CD4-positive, alpha-beta T cell (primary cell): ENCODE measurements around the gene IRF9. TPM values are rescaled to one million over a fixed set of nuclear protein-coding genes. Genes with fewer than 3 reads are reported as not detected.

ENCODE experiments used
- ATAC-seq: fragments of 200-7000 bp; cut with Tn5 transposase; one replicate; pipeline ENCODE4 v1.10.0; 2022; ENCODE audit warnings: mild to moderate bottlenecking; ENCODE audit not compliant: poor library complexity
- CTCF ChIA-PET: fragments of 350-600 bp; sonication (Branson Sonifier 250); formaldehyde crosslinking; loops from one replicate; lab custom pipeline; 2021; ENCODE audit warnings: antibody characterized with exemption, inconsistent platforms; lab: Charles Lee
- POLR2A ChIA-PET: fragments of 350-600 bp; sonication (Branson Sonifier 250); formaldehyde crosslinking; loops from one replicate; lab custom pipeline; 2021; ENCODE audit warnings: antibody characterized with exemption, inconsistent platforms; lab: Charles Lee
- DNase-seq, 14 experiments: peaks; one replicate each; pipeline ENCODE4 v3.0.0-alpha.2; 2013 to 2020; ENCODE audit warnings: mixed read lengths in 2 of 14
- H3K27ac ChIP-seq, 2 donors: one replicate each; pipeline versions ENCODE4 v1.5.1 to v1.7.0; 2013; ENCODE audit warnings: low read length in 2 of 2, low read depth in 1 of 2, mild to moderate bottlenecking in 1 of 2
- H3K27me3 ChIP-seq, 2 experiments: 1 replicate in 1 of 2; 2 replicates in 1 of 2; pipeline versions ENCODE4 v1.6.1 to v1.7.0; 2013; ENCODE audit warnings: low read length in 2 of 2, control low read depth in 1 of 2, mild to moderate bottlenecking in 1 of 2, moderate library complexity in 1 of 2; ENCODE audit not compliant: insufficient read depth in 2 of 2, control insufficient read depth in 1 of 2
- H3K36me3 ChIP-seq: one replicate; pipeline ENCODE4 v1.6.1; 2013; ENCODE audit warnings: low read length, control low read depth; ENCODE audit not compliant: insufficient read depth
- H3K4me1 ChIP-seq: one replicate; pipeline ENCODE4 v1.6.1; 2013; ENCODE audit warnings: low read length, control low read depth; ENCODE audit not compliant: insufficient read depth
- H3K4me3 ChIP-seq: one replicate; pipeline ENCODE4 v1.5.1; 2013; ENCODE audit warnings: mild to moderate bottlenecking, low read length, moderate library complexity
- H3K9me3 ChIP-seq, 2 experiments: 1 replicate in 1 of 2; 2 replicates in 1 of 2; pipeline versions ENCODE4 v1.6.1 to v1.7.0; 2013; ENCODE audit warnings: low read length in 2 of 2, mild to moderate bottlenecking in 2 of 2, control low read depth in 1 of 2, moderate library complexity in 1 of 2; ENCODE audit not compliant: control insufficient read depth in 1 of 2, insufficient read depth in 1 of 2
- H3K27ac Mint-ChIP-seq: one replicate; pipeline ENCODE4 v1.8.0; 2020; ENCODE audit warnings: mixed read lengths
- H3K27me3 Mint-ChIP-seq: one replicate; pipeline ENCODE4 v1.8.0; 2021; ENCODE audit warnings: mixed read lengths
- H3K36me3 Mint-ChIP-seq: one replicate; pipeline ENCODE4 v1.8.0; 2021; ENCODE audit warnings: low read depth, mixed read lengths
- H3K4me1 Mint-ChIP-seq: one replicate; pipeline ENCODE4 v1.8.0; 2021; ENCODE audit warnings: low read depth, mixed read lengths
- H3K4me3 Mint-ChIP-seq: one replicate; pipeline ENCODE4 v1.8.0; 2020; ENCODE audit warnings: mild to moderate bottlenecking, mixed read lengths
- H3K9me3 Mint-ChIP-seq: one replicate; pipeline ENCODE4 v1.8.0; 2020; ENCODE audit warnings: mixed read lengths
- CTCF ChIP-seq: fragments of 200-600 bp; IDR thresholded peaks from one replicate; pipeline ENCODE4 v1.8.0; 2022; ENCODE audit warnings: antibody characterized with exemption, mild to moderate bottlenecking
- intact Hi-C, 2 experiments: fragments of 100-400 bp; cut with DNase I in 1 of 2; cut with micrococcal nuclease in 1 of 2; formaldehyde crosslinking; loops; one replicate each; pipeline versions ENCODE4 v1.15.1 to v1.9.0; 2023 to 2025; cut with DNase I, micrococcal nuclease
- total RNA-seq, 174 experiments: library from RNA in 2 of 174; stranded (reverse) in 2 of 174; gene quantifications; one replicate each; pipeline ENCODE4 v1.2.3 and lab custom pipeline; 2021 to 2026

Gene IRF9
- total RNA-seq, 2 experiments from 2014 or later, result 248 to 262 TPM

- no peaks in the 10 kb centered on the region for H3K9me3 Mint-ChIP-seq
These were observed 6.0 kb upstream of the IRF9 start for GRCh38 chr14:24155100-24155499.

GRCh38 chr14:24156840-24157239, 4.2 kb upstream of the IRF9 start:
- peak overlapping the region; percentile 13 for H3K27ac Mint-ChIP-seq
- H3K4me1 Mint-ChIP-seq, result peaks cover 22% of the 10 kb centered on the region
- intact Hi-C loops, result no loop called here
- DNase-seq, result no peak
- Histone ChIP-seq H3K27ac (no peak overlapping the region), H3K4me1 (peaks cover 12% of the 10 kb centered on the region), H3K4me3 (no peak overlapping the region), H3K9me3 (no peaks in the 10 kb centered on the region), H3K36me3 (peaks cover 63% of the 10 kb centered on the region), H3K27me3 (no peaks in the 10 kb centered on the region)
- no peak for TF ChIP-seq CTCF
- no peak overlapping the region for H3K4me3 Mint-ChIP-seq
- no peaks in the 10 kb centered on the region for H3K27me3 Mint-ChIP-seq
- CTCF ChIA-PET, result no interaction called here
- H3K9me3 Mint-ChIP-seq, result no peaks in the 10 kb centered on the region
- POLR2A ChIA-PET, result interaction anchor here (1.6 to 2.8 kb wide), 2 partner anchors 10 to 43 kb away, joined by 7 to 16 read pairs; partner anchors contain the start of genes DCAF11, NRL, PSME2 and RNF31
- peaks cover 79% of the 10 kb centered on the region for H3K36me3 Mint-ChIP-seq
- no peak for ATAC-seq

More at GRCh38 chr14:24155100-24155499, 6.0 kb upstream of the IRF9 start:
- H3K4me3 ChIP-seq, result no peak overlapping the region
- H3K4me1 ChIP-seq, result peaks cover 16% of the 10 kb centered on the region
- ChIA-PET CTCF (no interaction called here), POLR2A (interaction anchor here (0.9 to 2.8 kb wide), 4 partner anchors 8 to 41 kb away, joined by 3 to 16 read pairs (median 7); partner anchors contain the start of genes DCAF11, EMC9, IPO4 and NRL)
- peak overlapping the region in 1 of 2 donors; percentile 29 for H3K27ac ChIP-seq
- H3K9me3 ChIP-seq, result no peaks in the 10 kb centered on the region
- Mint-ChIP-seq H3K27me3 (no peaks in the 10 kb centered on the region), H3K36me3 (peaks cover 79% of the 10 kb centered on the region), H3K4me1 (peaks cover 11% of the 10 kb centered on the region), H3K27ac (peak overlapping the region; percentile 42), H3K4me3 (no peak overlapping the region)
- peaks cover 72% of the 10 kb centered on the region for H3K36me3 ChIP-seq
- H3K27me3 ChIP-seq, result no peaks in the 10 kb centered on the region
- DNase-seq (no peak), ATAC-seq (no peak)
- intact Hi-C loops, result no loop called here
- no peak for TF ChIP-seq CTCF

- POLR2A ChIA-PET, result interaction anchor here (1.6 to 2.8 kb wide), 2 partner anchors 10 to 43 kb away, joined by 7 to 16 read pairs; partner anchors contain the start of genes DCAF11, NRL, PSME2 and RNF31
- no peak for TF ChIP-seq CTCF
- H3K36me3 ChIP-seq, result peaks cover 59% of the 10 kb centered on the region
These were observed 3.7 kb upstream of the IRF9 start for GRCh38 chr14:24157331-24157730.

More at GRCh38 chr14:24157331-24157730, 3.7 kb upstream of the IRF9 start:
- peaks cover 79% of the 10 kb centered on the region for H3K36me3 Mint-ChIP-seq
- no peak for ATAC-seq
- peaks cover 27% of the 10 kb centered on the region for H3K4me1 Mint-ChIP-seq
- H3K27me3 Mint-ChIP-seq, result no peaks in the 10 kb centered on the region
- H3K27me3 ChIP-seq, result no peaks in the 10 kb centered on the region
- no peak overlapping the region for H3K4me3 Mint-ChIP-seq
- peak overlapping the region; percentile 13 for H3K27ac Mint-ChIP-seq
- no peak overlapping the region for H3K27ac ChIP-seq
- H3K9me3 Mint-ChIP-seq, result no peaks in the 10 kb centered on the region
- H3K4me3 ChIP-seq, result no peak overlapping the region
- intact Hi-C loops, result no loop called here
- no peak for DNase-seq
- no peaks in the 10 kb centered on the region for H3K9me3 ChIP-seq
- CTCF ChIA-PET, result no interaction called here
- peaks cover 17% of the 10 kb centered on the region for H3K4me1 ChIP-seq
